HG02973 (cell line): ENCODE data around the gene ODC1.

Experiments
- ATAC-seq: cut with Tn5 transposase; IDR thresholded peaks from one replicate; pipeline ENCODE4 v1.9.1; 2021; ENCODE audit warnings: moderate library complexity; ENCODE audit not compliant: unreplicated experiment

ODC1 gene

DNA sequence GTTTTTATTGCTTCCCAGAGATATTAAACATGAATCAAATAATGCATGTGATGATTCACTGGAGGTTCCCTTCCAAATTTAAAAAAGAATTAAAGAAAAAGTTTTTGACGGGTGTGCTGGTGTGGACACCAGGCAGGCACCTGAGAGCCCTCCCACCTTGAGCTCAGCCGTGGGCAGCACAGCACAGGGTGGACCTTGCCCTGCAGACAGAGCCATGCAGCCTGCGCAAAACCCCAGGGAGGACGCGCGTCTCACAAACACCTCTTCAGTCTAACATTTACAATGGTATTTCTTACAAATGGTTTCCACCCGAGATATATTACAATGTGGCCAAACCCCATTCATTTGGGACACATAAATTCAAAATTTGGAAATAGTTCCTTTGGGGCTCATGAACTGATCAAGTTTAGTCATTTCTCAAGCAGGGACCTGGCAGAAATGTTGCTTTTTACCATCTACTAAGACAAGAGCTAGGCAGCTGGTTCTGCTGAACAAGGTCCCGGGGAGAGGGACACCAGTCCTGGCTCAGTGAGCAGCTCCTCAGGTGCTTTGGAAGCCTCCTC lies 45.4 kb downstream of the ODC1 start:
- no peak for ATAC-seq

- ATAC-seq: no peak
Measured at GRCh38 chr2:10402062-10402585, 46.0 kb downstream of the ODC1 start.

GRCh38 chr2:10400978-10401951 lies 46.9 kb downstream of the ODC1 start:
- ATAC-seq: no peak

DNA sequence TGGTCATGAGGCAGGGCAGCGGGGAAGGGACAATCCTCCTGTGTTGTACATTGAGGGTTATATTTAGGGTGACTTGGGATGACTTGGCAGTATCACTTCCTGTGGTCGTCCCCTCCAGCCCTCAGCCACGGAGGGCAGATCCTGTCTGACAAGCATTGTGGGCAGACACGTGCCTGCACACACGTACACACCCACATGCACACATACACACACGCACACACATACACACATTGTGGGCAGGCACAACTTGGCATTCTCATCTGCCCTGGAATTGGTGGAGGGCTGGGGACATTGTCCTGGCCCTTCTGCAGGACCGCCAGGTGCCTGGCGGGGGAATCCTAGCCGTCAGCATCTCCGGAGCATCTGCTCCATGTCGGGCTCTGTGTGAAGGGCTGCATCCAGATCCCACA lies 47.6 kb downstream of the ODC1 start:
- ATAC-seq: no peak

- ATAC-seq: no peak
Measured at GRCh38 chr2:10400002-10400401, 48.1 kb downstream of the ODC1 start.

GRCh38 chr2:10399358-10399757 lies 48.8 kb downstream of the ODC1 start:
- ATAC-seq: no peak

DNA sequence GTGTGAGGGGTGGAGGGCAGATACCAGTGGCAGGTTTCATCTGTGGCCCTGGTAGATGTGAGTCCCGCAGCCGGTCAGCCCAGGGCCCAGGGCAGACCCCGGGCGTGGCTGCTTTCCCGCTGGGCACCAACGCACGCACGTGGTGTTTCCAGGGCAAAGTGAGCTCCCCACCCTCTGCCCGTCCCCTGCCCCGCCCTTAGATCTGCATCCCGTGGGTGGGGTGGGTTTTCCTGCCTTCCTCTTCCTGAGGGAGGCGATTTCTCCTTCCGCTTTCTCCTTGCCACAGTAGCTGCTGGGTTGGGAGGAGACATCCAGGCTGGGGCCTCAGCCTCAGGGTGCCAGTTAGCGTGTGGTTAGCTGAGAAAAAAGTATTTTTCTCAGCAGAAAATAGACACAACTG lies 49.6 kb downstream of the ODC1 start:
- ATAC-seq: no peak

GRCh38 chr2:10397878-10398277 lies 50.2 kb downstream of the ODC1 start:
- no peak for ATAC-seq

- ATAC-seq: no peak
Measured at GRCh38 chr2:10397297-10397875, 50.7 kb downstream of the ODC1 start.

DNA sequence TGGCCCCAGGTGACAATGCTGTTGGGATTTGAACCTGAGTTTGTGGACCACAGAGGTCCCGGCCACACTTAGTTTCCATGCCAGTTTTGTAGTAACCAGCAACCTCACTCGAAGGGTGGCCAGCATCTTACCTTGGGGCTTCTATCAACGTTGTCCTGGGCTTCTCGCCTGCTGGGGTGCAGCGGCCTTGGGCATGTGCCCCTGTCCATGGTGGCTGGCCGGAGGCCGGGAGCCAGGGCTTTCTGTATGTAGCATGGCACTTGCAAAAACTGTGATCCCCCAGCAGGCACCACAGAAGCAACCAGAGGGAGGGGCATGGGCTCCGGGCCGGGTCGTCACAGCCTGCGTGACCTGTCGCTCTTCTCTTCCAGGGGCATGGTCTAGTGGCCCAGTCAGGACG lies 51.7 kb downstream of the ODC1 start:
- no peak for ATAC-seq

DNA sequence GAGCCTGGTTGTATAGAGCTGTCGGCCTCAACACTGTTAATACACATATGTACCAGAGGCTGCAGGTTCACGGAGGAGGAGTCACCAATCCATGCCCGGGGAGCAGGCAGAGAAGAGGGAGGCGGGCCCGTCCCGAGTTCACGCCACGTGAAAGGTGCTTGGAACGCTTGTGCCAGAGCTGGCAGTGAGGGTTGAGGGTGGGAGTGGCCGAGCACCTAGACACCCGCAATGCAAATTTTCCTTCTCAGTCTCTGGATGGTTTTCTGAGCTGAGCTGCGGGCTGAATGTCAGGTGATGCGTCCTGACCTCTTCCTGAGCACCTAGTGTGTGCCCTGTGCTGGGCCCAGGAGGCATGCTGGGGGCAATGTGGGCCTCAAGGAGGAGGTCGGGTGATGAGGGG lies 52.2 kb downstream of the ODC1 start:
- ATAC-seq: no peak

GRCh38 chr2:10393640-10393982 lies 54.5 kb downstream of the ODC1 start:
- ATAC-seq: no peak

- ATAC-seq: no peak
Measured at GRCh38 chr2:10392951-10393639, 55.0 kb downstream of the ODC1 start.

- no peak for ATAC-seq
Measured at GRCh38 chr2:10392548-10392947, 55.6 kb downstream of the ODC1 start.

DNA sequence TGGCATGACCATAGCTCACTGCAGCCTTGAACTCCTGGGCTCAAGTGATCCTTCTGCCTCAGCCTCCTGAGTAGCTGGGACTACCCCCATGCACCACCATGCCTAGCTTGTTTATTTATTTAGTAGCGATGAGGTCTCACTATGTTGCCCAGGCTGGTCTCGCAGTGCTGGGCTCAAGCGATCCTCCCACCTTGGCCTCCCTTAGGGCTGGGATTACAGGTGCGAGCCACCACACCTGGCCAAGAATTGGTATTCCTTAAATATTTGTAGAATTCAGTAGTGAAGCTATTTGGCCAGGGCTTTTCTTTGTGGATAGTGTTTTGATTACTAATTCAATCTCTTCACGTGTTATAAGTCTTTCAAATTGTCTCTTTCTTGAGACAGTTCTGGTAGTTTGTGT lies 56.0 kb downstream of the ODC1 start:
- ATAC-seq: no peak

- no peak for ATAC-seq
Measured at GRCh38 chr2:10390369-10390801, 57.7 kb downstream of the ODC1 start.
